HCT116 (cell line): ENCODE data around the gene THSD8. TPM values are rescaled to one million over a fixed set of nuclear protein-coding genes. Genes with fewer than 3 reads are reported as not detected.

Source experiments
- ATAC-seq: fragments of 200-7000 bp; cut with Tn5 transposase; 2 replicates; pipeline ENCODE4 v1.9.1; 2020; ENCODE audit warnings: mild to moderate bottlenecking, moderate library complexity
- BruUV-seq: library from RNA; stranded (reverse); fragments of 400-500 nt; replicated peaks from 2 replicates; lab custom pipeline; 2021; lab: Mats Ljungman, UMichigan
- CTCF ChIA-PET: fragments of 300-600 bp; sonication (Branson Sonifier 250); formaldehyde crosslinking; loops from one replicate; lab custom pipeline; 2021; ENCODE audit warnings: antibody characterized with exemption; lab: Charles Lee
- POLR2A ChIA-PET: fragments of 300-600, 350-600 bp; sonication (Branson Sonifier 250); formaldehyde crosslinking; loops from one replicate; lab custom pipeline; 2021; ENCODE audit warnings: antibody characterized with exemption; lab: Charles Lee
- RAD21 ChIA-PET, 2 experiments: fragments of 300-600 bp; sonication (Branson Sonifier 250); formaldehyde crosslinking; loops; one replicate each; lab custom pipeline; 2023; ENCODE audit warnings: low total read pairs in 2 of 2; ENCODE audit not compliant: uncharacterized antibody in 2 of 2, unreplicated experiment in 2 of 2, low non-redundant PET in 1 of 2; lab: Charles Lee
- DNase-seq: peaks from one replicate; pipeline ENCODE4 v3.0.0-alpha.2; 2010; ENCODE audit warnings: low read depth, low spot score
- H2AFZ ChIP-seq: fragments of 200-600 bp; shearing (Covaris generic), sonication (generic); 2 replicates; pipeline ENCODE4 v1.6.1; 2017; ENCODE audit warnings: low read depth, mixed run types, mixed read lengths, antibody characterized with exemption, low read length; ENCODE audit not compliant: poor library complexity, severe bottlenecking
- H3K27ac ChIP-seq: 2 replicates; pipeline ENCODE4 v1.5.1; 2012; ENCODE audit warnings: low read depth, low read length
- H3K27me3 ChIP-seq: fragments of 200-600 bp; sonication (generic); 2 replicates; pipeline ENCODE4 v1.6.1; 2016; ENCODE audit warnings: mixed run types, low read length, mixed read lengths; ENCODE audit not compliant: insufficient read depth
- H3K36me3 ChIP-seq, 2 experiments: fragments of 200-500 bp in 1 of 2; fragments of 200-600 bp in 1 of 2; sonication (Bioruptor generic) in 1 of 2; sonication (generic) in 1 of 2; 2 replicates each; pipeline versions ENCODE4 v1.5.1 to v1.6.1; 2014 to 2016; ENCODE audit warnings: low read length in 2 of 2, inconsistent platforms in 1 of 2, mixed read lengths in 1 of 2, mixed run types in 1 of 2; ENCODE audit not compliant: insufficient read depth in 2 of 2, control insufficient read depth in 1 of 2
- H3K4me1 ChIP-seq, 2 experiments: fragments of 200-600 bp in 1 of 2; sonication (generic) in 1 of 2; 2 replicates each; pipeline versions ENCODE4 v1.5.1 to v1.6.1; 2012 to 2017; ENCODE audit warnings: low read length in 2 of 2, inconsistent platforms in 1 of 2, mild to moderate bottlenecking in 1 of 2, mixed read lengths in 1 of 2, mixed run types in 1 of 2, moderate library complexity in 1 of 2; ENCODE audit not compliant: insufficient read depth in 2 of 2, control insufficient read depth in 1 of 2
- H3K4me2 ChIP-seq: fragments of 200-600 bp; sonication (generic); 2 replicates; pipeline ENCODE4 v1.6.1; 2017; ENCODE audit warnings: mixed run types, low read length, mixed read lengths
- H3K4me3 ChIP-seq, 2 experiments: fragments of 200-600 bp in 1 of 2; sonication (generic) in 1 of 2; replicated peaks in 1 of 2; 2 replicates each; pipeline ENCODE4 v1.5.1; 2011 to 2016; ENCODE audit warnings: low read length in 2 of 2, control low read depth in 1 of 2, low read depth in 1 of 2, mild to moderate bottlenecking in 1 of 2, mixed read lengths in 1 of 2, mixed run types in 1 of 2
- H3K79me2 ChIP-seq: fragments of 200-600 bp; sonication (generic); 2 replicates; pipeline ENCODE4 v1.6.1; 2017; ENCODE audit warnings: mild to moderate bottlenecking, mixed run types, low read length, moderate library complexity, mixed read lengths; ENCODE audit not compliant: insufficient read depth
- H3K9ac ChIP-seq: fragments of 200-600 bp; sonication (generic); 2 replicates; pipeline ENCODE4 v1.6.1; 2016; ENCODE audit warnings: low read length, mixed read lengths
- H3K9me2 ChIP-seq: fragments of 200-600 bp; sonication (generic), shearing (Covaris generic); 2 replicates; pipeline ENCODE4 v1.6.1; 2017; ENCODE audit warnings: mixed run types, mild to moderate bottlenecking, moderate library complexity; ENCODE audit not compliant: insufficient read depth
- H3K9me3 ChIP-seq, 2 experiments: fragments of 200-500 bp in 1 of 2; fragments of 200-600 bp in 1 of 2; sonication (Bioruptor generic) in 1 of 2; sonication (generic) in 1 of 2; 2 replicates each; pipeline ENCODE4 v1.6.1; 2014 to 2017; ENCODE audit warnings: low read length in 2 of 2, mixed read lengths in 2 of 2, inconsistent platforms in 1 of 2, low read depth in 1 of 2, mild to moderate bottlenecking in 1 of 2, mixed run types in 1 of 2, moderate library complexity in 1 of 2; ENCODE audit not compliant: control insufficient read depth in 1 of 2, insufficient read depth in 1 of 2
- H4K20me1 ChIP-seq: fragments of 200-600 bp; sonication (generic), shearing (Covaris generic); 2 replicates; pipeline ENCODE4 v1.6.1; 2017; ENCODE audit warnings: mixed run types, mild to moderate bottlenecking, moderate library complexity; ENCODE audit not compliant: insufficient read depth
- CEBPB ChIP-seq: IDR thresholded peaks from 2 replicates; pipeline ENCODE4 v1.6.1; 2012; ENCODE audit warnings: low read depth
- EZH2phosphoT487 ChIP-seq: fragments of 200-600 bp; IDR thresholded peaks from 2 replicates; pipeline ENCODE4 v1.6.1; 2018; ENCODE audit warnings: antibody characterized with exemption, borderline replicate concordance
- JUND ChIP-seq: IDR thresholded peaks from 2 replicates; pipeline ENCODE4 v1.6.1; 2012
- ZFX ChIP-seq: fragments of 450-650 bp; IDR thresholded peaks from 2 replicates; pipeline ENCODE4 v1.6.1; 2017
- intact Hi-C: fragments of 100-400 bp; cut with micrococcal nuclease; formaldehyde crosslinking; loops from 2 replicates; pipeline ENCODE4 v1.10.0; 2022
- total RNA-seq: library from RNA; stranded (reverse); gene quantifications from one replicate; pipeline ENCODE4 v1.2.1, GENCODE V29; 2021; ENCODE audit not compliant: unreplicated experiment
- TF ChIP-seq, protein P1 (sequence below): IDR thresholded peaks from 2 replicates; pipeline ENCODE4 v1.6.1; 2012; ENCODE audit warnings: low read depth
- TF ChIP-seq, protein P2 (sequence below): IDR thresholded peaks from 2 replicates; pipeline ENCODE4 v1.6.1; 2011; ENCODE audit warnings: mild to moderate bottlenecking, low read length, moderate library complexity; ENCODE audit not compliant: insufficient replicate concordance; ENCODE audit errors: extremely low read depth

Gene THSD8
- total RNA-seq, 1 experiment from 2014 or later, result 33.3 TPM

DNA sequence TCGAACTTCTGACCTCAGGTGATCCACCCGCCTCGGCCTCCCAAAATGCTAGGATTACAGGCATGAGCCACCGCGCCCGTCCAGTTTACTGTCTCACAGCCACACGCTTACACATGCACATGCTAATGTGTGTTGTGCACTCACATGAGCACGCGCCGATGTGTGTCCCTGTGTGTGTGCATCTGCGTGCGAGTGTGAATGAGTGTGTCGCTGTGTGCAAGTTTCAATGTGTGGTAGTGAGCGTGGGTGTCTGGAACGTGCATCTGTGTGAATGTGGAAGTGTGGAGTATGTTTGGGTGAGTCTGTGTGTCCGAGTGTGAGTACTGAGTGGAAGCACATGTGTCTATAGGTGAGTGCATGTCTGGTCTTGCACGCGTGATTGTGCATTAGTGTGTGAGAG, 40.6 kb downstream of the THSD8 start (continued):
- TF ChIP-seq, protein P1, sequence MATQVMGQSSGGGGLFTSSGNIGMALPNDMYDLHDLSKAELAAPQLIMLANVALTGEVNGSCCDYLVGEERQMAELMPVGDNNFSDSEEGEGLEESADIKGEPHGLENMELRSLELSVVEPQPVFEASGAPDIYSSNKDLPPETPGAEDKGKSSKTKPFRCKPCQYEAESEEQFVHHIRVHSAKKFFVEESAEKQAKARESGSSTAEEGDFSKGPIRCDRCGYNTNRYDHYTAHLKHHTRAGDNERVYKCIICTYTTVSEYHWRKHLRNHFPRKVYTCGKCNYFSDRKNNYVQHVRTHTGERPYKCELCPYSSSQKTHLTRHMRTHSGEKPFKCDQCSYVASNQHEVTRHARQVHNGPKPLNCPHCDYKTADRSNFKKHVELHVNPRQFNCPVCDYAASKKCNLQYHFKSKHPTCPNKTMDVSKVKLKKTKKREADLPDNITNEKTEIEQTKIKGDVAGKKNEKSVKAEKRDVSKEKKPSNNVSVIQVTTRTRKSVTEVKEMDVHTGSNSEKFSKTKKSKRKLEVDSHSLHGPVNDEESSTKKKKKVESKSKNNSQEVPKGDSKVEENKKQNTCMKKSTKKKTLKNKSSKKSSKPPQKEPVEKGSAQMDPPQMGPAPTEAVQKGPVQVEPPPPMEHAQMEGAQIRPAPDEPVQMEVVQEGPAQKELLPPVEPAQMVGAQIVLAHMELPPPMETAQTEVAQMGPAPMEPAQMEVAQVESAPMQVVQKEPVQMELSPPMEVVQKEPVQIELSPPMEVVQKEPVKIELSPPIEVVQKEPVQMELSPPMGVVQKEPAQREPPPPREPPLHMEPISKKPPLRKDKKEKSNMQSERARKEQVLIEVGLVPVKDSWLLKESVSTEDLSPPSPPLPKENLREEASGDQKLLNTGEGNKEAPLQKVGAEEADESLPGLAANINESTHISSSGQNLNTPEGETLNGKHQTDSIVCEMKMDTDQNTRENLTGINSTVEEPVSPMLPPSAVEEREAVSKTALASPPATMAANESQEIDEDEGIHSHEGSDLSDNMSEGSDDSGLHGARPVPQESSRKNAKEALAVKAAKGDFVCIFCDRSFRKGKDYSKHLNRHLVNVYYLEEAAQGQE, result no peak

DNA sequence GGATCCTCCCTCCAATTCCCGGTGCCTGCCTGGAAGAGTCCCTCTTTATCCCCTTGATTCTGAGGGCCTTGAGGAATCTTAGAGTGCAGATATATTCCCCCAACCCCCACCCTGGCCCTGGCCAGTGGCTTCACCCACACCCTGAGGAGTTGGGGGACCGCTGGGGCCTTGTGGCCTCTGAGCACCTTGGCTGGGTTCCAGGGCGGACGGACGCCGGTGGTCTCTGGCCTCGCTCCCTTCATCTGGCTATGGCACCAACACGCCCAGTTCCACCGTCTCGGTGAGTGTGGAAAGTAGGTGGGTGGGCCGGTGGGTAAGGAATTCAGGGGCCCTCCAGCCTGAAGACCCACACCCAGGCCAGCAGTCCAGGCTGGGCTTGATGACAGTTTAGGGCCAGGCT, 41.5 kb downstream of the THSD8 start:
- POLR2A ChIA-PET, result no interaction called here
- peaks cover 16 to 42% of the 10 kb centered on the region in 2 experiments; a peak in 3 of 4 replicates for H3K4me1 ChIP-seq
- no peaks in the 10 kb centered on the region for H3K9me2 ChIP-seq
- no peak overlapping the region for H3K9ac ChIP-seq
- H4K20me1 ChIP-seq, result no peaks in the 10 kb centered on the region
- no peaks in the 10 kb centered on the region for H3K9me3 ChIP-seq
- RAD21 ChIA-PET, result no interaction called here
- no peak for ATAC-seq
- H3K4me2 ChIP-seq, result no peak overlapping the region
- no peaks in the 10 kb centered on the region for H3K27me3 ChIP-seq
- no peak for DNase-seq
- H3K4me3 ChIP-seq, result no peak overlapping the region
- peaks cover 36% of the 10 kb centered on the region; the same call in 1 of the 2 replicates for H3K79me2 ChIP-seq
- H3K36me3 ChIP-seq, result peaks cover 5 to 11% of the 10 kb centered on the region in 2 experiments; a peak in 1 of 4 replicates
- no peak overlapping the region for H3K27ac ChIP-seq
- no peak overlapping the region for H2AFZ ChIP-seq
- no TSS peak for BruUV-seq
- TF ChIP-seq CEBPB, result no peak
- TF ChIP-seq, protein P2, sequence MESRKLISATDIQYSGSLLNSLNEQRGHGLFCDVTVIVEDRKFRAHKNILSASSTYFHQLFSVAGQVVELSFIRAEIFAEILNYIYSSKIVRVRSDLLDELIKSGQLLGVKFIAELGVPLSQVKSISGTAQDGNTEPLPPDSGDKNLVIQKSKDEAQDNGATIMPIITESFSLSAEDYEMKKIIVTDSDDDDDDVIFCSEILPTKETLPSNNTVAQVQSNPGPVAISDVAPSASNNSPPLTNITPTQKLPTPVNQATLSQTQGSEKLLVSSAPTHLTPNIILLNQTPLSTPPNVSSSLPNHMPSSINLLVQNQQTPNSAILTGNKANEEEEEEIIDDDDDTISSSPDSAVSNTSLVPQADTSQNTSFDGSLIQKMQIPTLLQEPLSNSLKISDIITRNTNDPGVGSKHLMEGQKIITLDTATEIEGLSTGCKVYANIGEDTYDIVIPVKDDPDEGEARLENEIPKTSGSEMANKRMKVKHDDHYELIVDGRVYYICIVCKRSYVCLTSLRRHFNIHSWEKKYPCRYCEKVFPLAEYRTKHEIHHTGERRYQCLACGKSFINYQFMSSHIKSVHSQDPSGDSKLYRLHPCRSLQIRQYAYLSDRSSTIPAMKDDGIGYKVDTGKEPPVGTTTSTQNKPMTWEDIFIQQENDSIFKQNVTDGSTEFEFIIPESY, result no peak
- TF ChIP-seq ZFX, result no peak
- no peak for TF ChIP-seq JUND
- TF ChIP-seq EZH2phosphoT487, result no peak
- TF ChIP-seq, protein P1, result no peak
- CTCF ChIA-PET, result no interaction called here
- intact Hi-C loops, result no loop called here
